Astrocyte of the spinal cord (primary cell): Measurements from ENCODE around the gene TNPO1.

Experiments used
- DNase-seq: peaks from one replicate; pipeline ENCODE4 v3.0.0; 2011; ENCODE audit warnings: low read depth, low spot score
- H3K4me3 ChIP-seq: 2 replicates; pipeline ENCODE4 v1.5.1; 2011; ENCODE audit warnings: low read depth, mild to moderate bottlenecking, low read length, moderate library complexity
- in situ Hi-C: cut with HindIII; loops from 2 replicates; pipeline ENCODE4 v1.10.0; 2017; ENCODE audit warnings: low sequenced_read_pairs
- TF ChIP-seq, protein P1 (sequence below): IDR thresholded peaks from 2 replicates; pipeline ENCODE4 v1.5.1; 2012; ENCODE audit warnings: low read depth, mild to moderate bottlenecking, low read length, inconsistent platforms

The TNPO1 gene

DNA sequence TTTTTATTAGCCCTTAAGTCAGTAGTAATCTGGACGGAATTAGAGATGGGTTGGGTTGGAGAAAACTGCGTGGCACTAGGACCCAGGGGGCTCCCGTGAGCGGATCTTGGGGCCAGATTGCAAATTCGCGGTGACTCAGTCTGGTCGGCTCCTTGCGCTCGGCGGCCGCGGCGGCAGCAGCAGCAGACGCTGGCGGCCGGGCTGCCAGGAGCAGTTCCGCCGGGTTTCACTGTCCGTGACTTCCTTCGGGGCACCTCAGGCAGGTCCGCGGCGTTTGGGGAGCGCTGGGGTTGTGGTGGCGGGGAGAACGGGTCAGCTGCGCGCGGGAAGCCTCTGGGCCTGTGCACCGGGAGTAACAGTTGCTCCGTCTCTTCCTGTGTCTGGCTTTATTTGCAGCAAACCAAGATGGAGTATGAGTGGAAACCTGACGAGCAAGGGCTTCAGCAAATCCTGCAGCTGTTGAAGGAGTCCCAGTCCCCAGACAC, 31.6 kb downstream of the TNPO1 start:
- in situ Hi-C loops: no loop called here
- H3K4me3 ChIP-seq: peak overlapping the region; percentile 80
- TF ChIP-seq, protein P1, sequence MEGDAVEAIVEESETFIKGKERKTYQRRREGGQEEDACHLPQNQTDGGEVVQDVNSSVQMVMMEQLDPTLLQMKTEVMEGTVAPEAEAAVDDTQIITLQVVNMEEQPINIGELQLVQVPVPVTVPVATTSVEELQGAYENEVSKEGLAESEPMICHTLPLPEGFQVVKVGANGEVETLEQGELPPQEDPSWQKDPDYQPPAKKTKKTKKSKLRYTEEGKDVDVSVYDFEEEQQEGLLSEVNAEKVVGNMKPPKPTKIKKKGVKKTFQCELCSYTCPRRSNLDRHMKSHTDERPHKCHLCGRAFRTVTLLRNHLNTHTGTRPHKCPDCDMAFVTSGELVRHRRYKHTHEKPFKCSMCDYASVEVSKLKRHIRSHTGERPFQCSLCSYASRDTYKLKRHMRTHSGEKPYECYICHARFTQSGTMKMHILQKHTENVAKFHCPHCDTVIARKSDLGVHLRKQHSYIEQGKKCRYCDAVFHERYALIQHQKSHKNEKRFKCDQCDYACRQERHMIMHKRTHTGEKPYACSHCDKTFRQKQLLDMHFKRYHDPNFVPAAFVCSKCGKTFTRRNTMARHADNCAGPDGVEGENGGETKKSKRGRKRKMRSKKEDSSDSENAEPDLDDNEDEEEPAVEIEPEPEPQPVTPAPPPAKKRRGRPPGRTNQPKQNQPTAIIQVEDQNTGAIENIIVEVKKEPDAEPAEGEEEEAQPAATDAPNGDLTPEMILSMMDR: no peak
- peak; percentile 94 for DNase-seq

GRCh38 chr5:72848474-72849428, 32.3 kb downstream of the TNPO1 start:
- in situ Hi-C loops: no loop called here
- peak overlapping the region; percentile 80 for H3K4me3 ChIP-seq
- peak; percentile 23 for DNase-seq
- TF ChIP-seq, protein P1: no peak

DNA sequence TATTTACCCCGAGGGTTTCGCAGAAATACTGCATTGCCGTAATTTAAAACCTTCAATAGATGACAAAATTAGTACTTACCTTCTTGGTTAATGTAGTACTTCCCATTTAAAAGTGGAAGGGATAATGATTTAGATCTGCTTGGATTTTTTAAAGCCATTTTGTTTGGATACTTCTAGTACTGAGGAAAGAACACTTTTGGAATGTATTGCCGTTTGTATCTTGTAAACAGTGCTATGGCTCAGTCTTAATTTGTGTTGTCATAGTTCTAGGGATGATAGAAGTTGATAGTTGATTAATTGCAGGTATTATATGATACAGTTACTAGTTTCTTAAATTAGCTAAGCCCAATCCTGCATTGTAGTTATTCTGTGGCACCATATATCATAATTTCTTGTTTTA, 33.1 kb downstream of the TNPO1 start:
- in situ Hi-C loops: no loop called here
- no peak for DNase-seq
- H3K4me3 ChIP-seq: peak overlapping the region; percentile 80
- TF ChIP-seq, protein P1: no peak

DNA sequence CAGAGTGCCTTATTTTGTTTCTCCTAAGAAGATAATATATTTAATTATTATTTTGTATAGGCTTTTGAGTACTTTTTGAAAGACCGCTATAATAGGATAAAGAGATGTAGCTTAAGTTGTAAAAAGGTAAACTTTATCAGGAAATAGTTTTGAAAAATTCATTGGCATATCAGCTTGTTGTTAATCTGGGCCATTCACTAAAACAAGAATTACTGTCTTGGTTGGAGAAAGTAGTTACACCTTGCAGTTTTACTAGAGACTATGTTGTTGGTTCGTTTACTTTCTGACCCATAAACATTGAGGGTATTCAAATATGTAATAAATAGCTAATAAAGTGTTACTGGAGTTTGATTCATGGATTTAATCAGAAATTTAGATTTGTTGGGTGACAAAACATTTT, 33.7 kb downstream of the TNPO1 start:
- in situ Hi-C loops: no loop called here
- H3K4me3 ChIP-seq: peak overlapping the region; percentile 80

DNA sequence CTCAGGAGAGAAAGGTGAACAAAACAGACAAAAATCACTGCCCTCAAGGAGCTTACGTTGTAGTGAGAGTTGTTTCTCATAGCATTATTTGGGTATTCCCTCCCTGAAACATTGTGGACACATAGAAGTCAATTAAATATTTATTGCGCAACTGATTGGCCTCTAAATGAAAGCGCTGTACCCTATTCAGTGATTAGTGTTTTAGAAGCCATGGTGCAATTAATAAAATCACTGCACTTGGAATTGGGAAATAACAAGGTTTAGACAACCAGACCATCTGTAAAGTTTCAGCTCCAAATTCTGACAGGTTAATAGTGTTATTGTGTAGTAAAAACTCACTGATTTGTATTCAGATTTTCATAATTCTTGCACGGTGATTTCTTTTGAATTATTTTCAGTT, 35.9 kb downstream of the TNPO1 start:
- H3K4me3 ChIP-seq: no peak overlapping the region
- TF ChIP-seq, protein P1: no peak
- no peak for DNase-seq
- in situ Hi-C loops: no loop called here

More for the DNA sequence above, 33.7 kb downstream of the TNPO1 start:
- TF ChIP-seq, protein P1: no peak
- no peak for DNase-seq

DNA sequence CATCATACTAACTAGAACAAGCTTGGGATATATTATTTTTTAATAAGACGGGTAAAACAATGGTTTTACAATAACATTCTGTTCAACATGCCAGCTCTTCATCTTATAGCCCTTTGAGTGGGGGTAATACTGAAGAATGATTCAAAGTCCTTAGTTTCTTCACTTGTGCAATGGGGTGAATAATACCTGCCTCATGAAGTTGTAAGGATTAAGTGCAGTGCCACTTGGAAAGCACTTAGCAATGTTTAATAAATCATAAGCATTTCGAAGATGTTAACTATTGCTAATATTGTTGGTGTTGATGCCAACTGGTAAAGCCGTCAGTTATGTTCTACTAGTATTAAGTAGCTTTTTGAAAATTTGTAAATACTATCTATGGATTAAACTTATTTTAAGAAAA, 38.0 kb downstream of the TNPO1 start:
- H3K4me3 ChIP-seq: no peak overlapping the region
- DNase-seq: no peak
- TF ChIP-seq, protein P1: no peak
- in situ Hi-C loops: no loop called here
